Memory B cell (primary cell): ENCODE measurements around the gene PLAAT5.
A peak's percentile ranks its signal among the peaks of the same experiment; 100 is the strongest.

Experiments
- ATAC-seq: fragments of 150-1000 bp; cut with Tn5 transposase; 2 replicates; pipeline ENCODE4 v1.10.0; 2021; ENCODE audit warnings: low read depth, mild to moderate bottlenecking, moderate library complexity
- DNase-seq, 2 donors: peaks; one replicate each; pipeline ENCODE4 v3.0.0; 2022; ENCODE audit warnings: low spot score in 2 of 2
- H3K27ac Mint-ChIP-seq: one replicate; pipeline ENCODE4 v1.8.0; 2022; ENCODE audit warnings: mild to moderate bottlenecking, moderate library complexity, mixed read lengths
- H3K27me3 Mint-ChIP-seq: one replicate; pipeline ENCODE4 v1.8.0; 2022; ENCODE audit warnings: mixed read lengths
- H3K36me3 Mint-ChIP-seq: one replicate; pipeline ENCODE4 v1.8.0; 2022; ENCODE audit warnings: mild to moderate bottlenecking, mixed read lengths
- H3K4me1 Mint-ChIP-seq: one replicate; pipeline ENCODE4 v1.8.0; 2022; ENCODE audit warnings: mixed read lengths
- H3K4me3 Mint-ChIP-seq: one replicate; pipeline ENCODE4 v1.8.0; 2022; ENCODE audit warnings: mild to moderate bottlenecking, moderate library complexity, mixed read lengths
- H3K9me3 Mint-ChIP-seq: one replicate; pipeline ENCODE4 v1.8.0; 2022; ENCODE audit warnings: mixed read lengths

Gene PLAAT5

DNA sequence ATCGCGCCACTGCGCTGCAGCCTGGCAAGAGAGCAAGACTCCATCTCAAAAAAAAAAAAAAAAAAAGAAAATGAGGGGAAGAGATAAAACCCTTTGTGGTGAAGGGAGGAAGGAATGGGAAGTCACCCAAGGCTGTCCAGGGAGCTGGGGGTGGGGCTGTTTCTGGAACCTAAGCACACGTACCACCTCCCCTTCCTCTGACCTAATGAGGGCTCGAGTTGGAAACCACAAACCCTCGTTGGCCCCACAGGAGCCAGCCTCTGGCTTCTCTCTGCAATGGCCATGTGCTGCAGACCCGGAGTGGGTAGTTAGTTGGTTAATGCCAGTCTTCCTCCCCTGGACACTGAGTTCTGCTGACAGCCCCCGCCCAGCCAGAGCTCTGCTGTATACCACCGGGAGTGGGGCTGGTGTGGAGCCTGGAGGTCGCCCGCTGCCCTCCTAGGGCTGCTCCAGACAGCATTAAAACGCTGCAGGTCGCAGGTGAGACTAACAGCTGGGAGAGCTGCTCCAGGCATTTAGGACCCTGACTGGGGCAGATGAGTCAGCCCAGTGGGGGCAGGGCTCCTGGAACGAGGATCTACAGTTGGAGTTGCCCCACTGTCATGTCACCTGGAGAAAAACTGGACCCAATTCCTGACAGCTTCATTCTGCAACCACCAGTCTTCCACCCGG, 15.0 kb upstream of the PLAAT5 start, which contains the start of gene LGALS12:
Gene LGALS12 (plus strand): TSS at position 228 of the 672 bp plus-strand sequence. CDS start 375 bp downstream, at position 603.
- Mint-ChIP-seq H3K36me3 (no peaks in the 10 kb centered on the region), H3K9me3 (no peaks in the 10 kb centered on the region), H3K4me3 (no peak within 1 kb of the TSS), H3K27ac (no peak within 1 kb of the TSS), H3K4me1 (peaks cover 5% of the 10 kb centered on the region), H3K27me3 (peaks cover 18% of the 10 kb centered on the region)
- DNase-seq: no peak
- no peak for ATAC-seq

DNA sequence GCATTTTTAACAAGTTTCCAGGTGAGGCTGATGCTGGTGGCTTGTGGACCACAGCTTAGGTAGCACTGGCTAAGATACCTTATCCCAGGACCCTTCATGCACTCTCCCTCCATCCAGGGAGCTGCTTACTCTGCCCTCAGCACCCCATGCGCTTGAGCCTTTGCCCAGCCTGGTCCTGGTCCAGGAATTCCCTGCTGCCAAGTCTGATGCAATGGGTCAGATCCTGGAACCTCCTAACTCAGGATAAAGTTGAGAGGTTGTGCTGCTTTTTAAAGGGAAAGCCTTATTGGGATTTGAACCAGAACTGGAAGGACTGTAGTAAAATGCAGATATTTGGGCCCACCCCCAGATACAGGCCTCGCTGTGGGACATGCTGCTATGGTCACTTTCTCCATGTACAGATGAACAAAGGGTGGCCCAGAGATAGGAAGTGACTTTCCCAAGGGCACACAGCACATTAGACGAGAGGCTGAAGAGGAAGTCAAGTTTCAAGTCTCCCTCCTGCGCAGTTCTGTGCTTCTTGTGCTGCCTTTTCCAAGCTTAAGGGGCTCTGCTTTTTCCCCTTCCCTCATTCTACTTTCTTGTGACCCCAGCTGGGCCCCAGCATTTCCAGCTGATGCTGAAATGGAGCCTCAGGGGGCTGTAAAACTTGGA, 14.1 kb upstream of the PLAAT5 start:
- H3K27ac Mint-ChIP-seq: no peak overlapping the region
- H3K36me3 Mint-ChIP-seq: peaks cover 4% of the 10 kb centered on the region
- H3K4me1 Mint-ChIP-seq: peaks cover 5% of the 10 kb centered on the region
- H3K4me3 Mint-ChIP-seq: no peak overlapping the region
- no peak for ATAC-seq
- no peak for DNase-seq
- peaks cover 18% of the 10 kb centered on the region for H3K27me3 Mint-ChIP-seq
- peaks cover 6% of the 10 kb centered on the region for H3K9me3 Mint-ChIP-seq

DNA sequence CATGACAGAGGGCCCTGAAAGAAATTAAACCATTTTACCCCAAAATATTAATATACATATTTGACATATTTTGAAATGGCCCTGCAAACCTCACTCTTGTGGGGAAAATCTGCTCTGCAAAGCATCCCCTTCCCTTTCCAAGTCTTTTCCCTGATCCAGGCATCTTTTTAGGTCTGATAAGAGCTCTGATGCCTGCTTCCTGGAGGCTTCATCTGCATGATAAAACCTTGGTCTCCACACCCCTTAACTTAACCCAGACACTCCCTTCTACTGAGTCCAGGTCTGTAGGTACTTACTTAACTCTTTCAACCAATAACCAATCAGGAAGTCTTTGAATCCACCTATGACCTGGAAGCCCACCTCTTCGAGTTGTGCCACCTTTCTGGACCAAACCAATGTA, 13.1 kb upstream of the PLAAT5 start:
- ATAC-seq: no peak
- H3K27ac Mint-ChIP-seq: no peak overlapping the region
- peaks cover 11% of the 10 kb centered on the region for H3K9me3 Mint-ChIP-seq
- peaks cover 5% of the 10 kb centered on the region for H3K4me1 Mint-ChIP-seq
- DNase-seq: no peak
- H3K36me3 Mint-ChIP-seq: peaks cover 7% of the 10 kb centered on the region
- H3K4me3 Mint-ChIP-seq: no peak overlapping the region
- H3K27me3 Mint-ChIP-seq: peaks cover 16% of the 10 kb centered on the region

DNA sequence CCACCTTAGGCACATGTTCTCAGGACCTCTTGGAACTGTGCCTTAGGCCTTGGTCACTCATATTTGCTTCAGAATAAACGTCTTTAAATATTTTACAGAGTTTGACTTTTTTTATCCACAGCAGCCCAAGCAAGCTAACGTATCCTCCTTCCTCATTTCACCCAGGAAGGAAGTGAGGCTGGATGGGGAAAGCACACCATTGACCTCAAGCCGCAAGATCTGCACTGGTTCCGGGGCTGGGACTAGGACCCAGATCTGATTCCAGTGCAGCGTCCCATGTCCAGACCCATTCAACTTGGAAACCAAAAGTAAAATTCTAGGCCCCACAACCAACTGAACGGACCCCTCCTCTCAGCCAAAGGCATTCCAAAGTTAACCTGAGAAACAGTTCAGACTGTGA, 12.5 kb upstream of the PLAAT5 start:
- H3K9me3 Mint-ChIP-seq: peaks cover 11% of the 10 kb centered on the region
- H3K27ac Mint-ChIP-seq: no peak overlapping the region
- H3K4me3 Mint-ChIP-seq: no peak overlapping the region

DNA sequence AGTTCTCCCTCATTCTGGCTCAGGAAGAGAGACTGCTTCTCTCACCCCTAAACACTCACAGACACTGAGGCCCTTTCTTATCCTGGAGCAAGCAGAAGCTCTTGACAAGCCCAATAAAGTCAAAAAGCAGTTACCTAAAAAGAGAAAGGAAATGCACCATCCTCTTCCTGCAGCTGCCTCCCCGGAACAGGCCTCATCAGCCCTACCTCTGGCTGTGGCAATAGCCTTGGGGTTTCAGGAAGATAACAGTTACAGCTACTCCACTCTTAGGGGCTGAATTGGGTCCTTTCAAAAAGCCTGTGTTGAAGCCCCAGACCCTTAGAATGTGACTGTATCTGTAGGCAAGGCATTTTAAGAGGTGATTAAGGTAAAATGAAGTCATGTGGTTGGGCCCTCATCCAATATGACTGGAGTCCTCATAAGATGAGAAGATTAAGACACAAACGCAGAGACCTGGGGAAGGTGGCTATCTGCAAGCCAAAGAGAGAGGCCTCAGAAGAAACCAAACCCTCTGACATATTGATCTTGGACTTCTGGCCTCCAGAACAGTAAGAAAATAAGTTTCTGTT, 11.4 kb upstream of the PLAAT5 start:
- no peak for ATAC-seq
- Mint-ChIP-seq H3K27me3 (peaks cover 21% of the 10 kb centered on the region), H3K4me3 (no peak overlapping the region)

More for the DNA sequence above, 12.5 kb upstream of the PLAAT5 start:
- ATAC-seq: no peak
- DNase-seq: no peak
- H3K27me3 Mint-ChIP-seq: peaks cover 19% of the 10 kb centered on the region
- peaks cover 7% of the 10 kb centered on the region for H3K36me3 Mint-ChIP-seq
- H3K4me1 Mint-ChIP-seq: peaks cover 5% of the 10 kb centered on the region

DNA sequence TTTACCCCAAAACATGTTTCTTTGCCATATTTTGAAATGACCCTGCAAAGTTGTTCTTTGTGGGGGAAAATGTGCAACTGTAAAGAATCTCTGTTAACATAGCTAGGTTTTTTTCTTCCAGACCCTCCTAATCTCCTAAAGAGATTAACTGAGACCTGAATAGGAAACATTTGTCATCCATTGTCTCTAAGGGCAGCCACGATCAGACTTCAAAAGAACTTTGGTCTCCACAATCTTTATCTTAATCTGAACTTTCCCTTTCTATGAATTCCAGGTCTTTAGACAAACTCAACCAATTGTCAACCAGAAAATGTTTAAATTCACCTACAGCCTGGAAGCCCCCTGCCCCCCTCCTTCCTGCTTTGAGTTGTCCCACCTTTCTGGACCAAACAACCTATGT, 10.3 kb upstream of the PLAAT5 start:
- Mint-ChIP-seq H3K4me3 (no peak overlapping the region), H3K9me3 (peaks cover 13% of the 10 kb centered on the region), H3K27me3 (peaks cover 19% of the 10 kb centered on the region), H3K4me1 (peaks cover 2% of the 10 kb centered on the region), H3K27ac (no peak overlapping the region), H3K36me3 (peaks cover 7% of the 10 kb centered on the region)
- no peak for ATAC-seq
- DNase-seq: no peak

More for the DNA sequence above, 11.4 kb upstream of the PLAAT5 start:
- H3K9me3 Mint-ChIP-seq: peaks cover 13% of the 10 kb centered on the region
- H3K27ac Mint-ChIP-seq: no peak overlapping the region
- peaks cover 7% of the 10 kb centered on the region for H3K36me3 Mint-ChIP-seq
- H3K4me1 Mint-ChIP-seq: peaks cover 5% of the 10 kb centered on the region
- DNase-seq: no peak

DNA sequence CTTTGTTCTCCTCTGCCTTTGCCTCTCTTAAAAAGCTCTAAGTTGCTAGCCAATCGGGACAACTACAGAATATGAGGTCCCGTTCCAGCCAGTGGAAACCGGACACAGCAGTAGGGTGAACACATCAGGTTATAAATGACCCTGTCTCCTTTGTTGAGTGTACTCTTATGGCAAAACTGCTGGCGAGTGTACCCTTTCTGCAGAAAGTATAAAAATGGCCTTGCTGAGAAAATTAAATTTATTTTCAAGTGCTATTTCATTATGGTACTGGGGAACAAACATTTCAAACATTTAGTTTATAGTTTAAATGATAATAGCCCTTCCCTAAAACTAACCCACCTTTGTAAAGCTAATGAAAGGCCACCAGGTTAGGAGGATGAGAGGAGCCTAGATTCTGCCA, 8.9 kb upstream of the PLAAT5 start:
- Mint-ChIP-seq H3K27ac (no peak overlapping the region), H3K4me3 (no peak overlapping the region), H3K27me3 (peaks cover 20% of the 10 kb centered on the region), H3K9me3 (peaks cover 13% of the 10 kb centered on the region), H3K4me1 (no peaks in the 10 kb centered on the region), H3K36me3 (peaks cover 7% of the 10 kb centered on the region)
- ATAC-seq (no peak), DNase-seq (no peak)

DNA sequence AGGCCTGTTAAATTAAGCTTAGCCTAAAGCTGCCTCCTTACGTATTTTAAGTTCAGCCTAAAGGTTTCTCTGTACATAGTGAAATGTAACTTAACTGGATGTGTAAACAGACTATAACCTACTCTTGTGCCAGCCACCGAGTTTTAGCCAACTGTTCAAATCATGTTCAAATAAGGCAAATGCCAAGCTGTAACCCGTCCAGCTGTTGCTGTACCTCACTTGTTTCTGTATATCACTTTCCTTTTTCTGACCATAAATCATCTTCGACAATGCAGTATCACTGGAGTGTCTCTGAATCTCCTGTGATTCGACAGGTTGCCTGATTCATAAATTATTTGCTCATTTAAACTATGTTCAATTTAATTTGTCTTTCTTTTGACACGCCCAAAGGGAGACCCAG, 4.0 kb upstream of the PLAAT5 start:
- Mint-ChIP-seq H3K36me3 (peaks cover 8% of the 10 kb centered on the region), H3K9me3 (peaks cover 9% of the 10 kb centered on the region), H3K27me3 (peaks cover 32% of the 10 kb centered on the region), H3K4me1 (peaks cover 3% of the 10 kb centered on the region), H3K4me3 (no peak overlapping the region), H3K27ac (no peak overlapping the region)
- ATAC-seq: no peak
- DNase-seq: no peak

DNA sequence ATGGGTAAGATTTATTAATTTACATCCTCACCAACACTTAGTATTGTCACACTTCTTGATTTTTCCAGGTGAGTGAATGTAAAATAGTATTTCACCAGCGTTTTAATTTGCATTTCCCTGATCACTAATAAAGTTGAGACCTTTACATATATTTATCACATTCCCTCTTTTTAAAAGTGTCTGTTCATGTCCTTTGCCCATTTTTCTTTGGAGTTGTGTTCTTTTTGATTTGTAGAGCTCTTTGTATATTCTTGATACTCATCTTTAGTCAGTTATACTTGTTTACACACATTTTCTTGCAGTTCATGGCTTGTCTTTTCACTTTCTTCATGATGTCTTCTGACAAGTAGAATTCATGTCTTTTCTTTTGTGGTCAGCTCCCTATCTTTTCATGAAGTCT, 2.2 kb upstream of the PLAAT5 start:
- H3K4me3 Mint-ChIP-seq: no peak overlapping the region
- DNase-seq: no peak

DNA sequence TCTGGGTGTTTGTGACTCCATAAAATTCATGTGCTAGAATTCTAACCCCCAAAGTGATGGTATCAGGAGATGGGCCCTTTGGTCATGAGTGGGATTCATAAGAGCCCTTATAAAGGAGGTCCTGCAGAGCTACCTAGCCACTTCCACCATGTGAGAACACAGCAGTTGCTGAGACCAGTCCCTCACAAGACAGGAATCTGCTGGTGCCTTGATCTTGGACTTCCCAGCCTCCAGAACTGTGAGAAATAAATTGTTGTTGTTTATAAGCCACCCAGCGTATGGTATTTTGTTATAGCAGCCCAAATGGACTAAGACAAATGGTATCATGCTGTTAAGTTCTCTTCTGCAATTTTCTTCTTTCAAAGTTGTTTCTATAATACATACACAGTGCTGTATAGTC, 1.5 kb upstream of the PLAAT5 start:
- DNase-seq (no peak), ATAC-seq (no peak)
- Mint-ChIP-seq H3K9me3 (peaks cover 3% of the 10 kb centered on the region), H3K4me1 (peaks cover 3% of the 10 kb centered on the region), H3K27me3 (peaks cover 22% of the 10 kb centered on the region), H3K27ac (no peak overlapping the region), H3K36me3 (peaks cover 5% of the 10 kb centered on the region), H3K4me3 (no peak overlapping the region)

More for the DNA sequence above, 2.2 kb upstream of the PLAAT5 start:
- peaks cover 3% of the 10 kb centered on the region for H3K4me1 Mint-ChIP-seq
- no peak overlapping the region for H3K27ac Mint-ChIP-seq
- peaks cover 5% of the 10 kb centered on the region for H3K36me3 Mint-ChIP-seq
- no peak for ATAC-seq
- H3K9me3 Mint-ChIP-seq: peaks cover 5% of the 10 kb centered on the region
- H3K27me3 Mint-ChIP-seq: peaks cover 27% of the 10 kb centered on the region

DNA sequence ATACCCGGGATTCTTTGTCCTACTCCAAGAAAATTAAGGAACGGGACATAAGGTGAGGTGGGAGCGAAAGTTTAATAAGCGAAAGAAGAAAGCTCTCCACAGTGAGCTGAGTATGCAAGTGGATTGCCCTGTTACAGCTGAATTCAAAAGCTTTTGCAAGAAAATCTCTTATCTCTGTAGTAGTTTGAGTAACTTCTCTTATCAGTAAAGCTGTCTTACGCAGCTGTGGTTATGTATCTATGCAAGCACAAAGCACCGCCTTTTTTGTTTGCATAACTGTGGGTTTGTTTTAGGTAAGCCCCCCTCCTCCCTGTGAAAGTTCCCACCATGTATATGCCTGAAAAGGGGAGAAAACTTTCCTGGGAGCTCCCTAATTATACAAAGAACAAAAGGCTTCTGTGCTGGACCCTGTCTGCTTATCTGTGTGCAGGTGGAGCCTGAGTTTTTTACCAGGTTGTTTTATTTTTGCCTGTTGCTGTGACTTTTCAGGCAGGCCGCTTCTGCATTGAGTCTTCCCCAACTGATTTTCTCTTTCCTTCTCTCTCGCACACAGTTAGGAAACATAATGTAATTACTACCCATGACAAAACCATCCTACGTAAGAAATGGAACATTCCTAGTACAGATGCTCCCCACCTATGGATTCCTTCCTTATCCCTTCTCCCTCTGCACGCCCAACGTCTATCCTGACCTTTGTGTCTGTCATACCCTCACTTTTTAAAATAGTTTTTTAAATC, 837 bp upstream of the PLAAT5 start:
- Mint-ChIP-seq H3K27me3 (peaks cover 19% of the 10 kb centered on the region), H3K4me1 (peaks cover 3% of the 10 kb centered on the region), H3K4me3 (no peak overlapping the region), H3K36me3 (peaks cover 5% of the 10 kb centered on the region), H3K27ac (no peak overlapping the region), H3K9me3 (peaks cover 3% of the 10 kb centered on the region)
- DNase-seq: no peak
- ATAC-seq: peak; percentile 44

DNA sequence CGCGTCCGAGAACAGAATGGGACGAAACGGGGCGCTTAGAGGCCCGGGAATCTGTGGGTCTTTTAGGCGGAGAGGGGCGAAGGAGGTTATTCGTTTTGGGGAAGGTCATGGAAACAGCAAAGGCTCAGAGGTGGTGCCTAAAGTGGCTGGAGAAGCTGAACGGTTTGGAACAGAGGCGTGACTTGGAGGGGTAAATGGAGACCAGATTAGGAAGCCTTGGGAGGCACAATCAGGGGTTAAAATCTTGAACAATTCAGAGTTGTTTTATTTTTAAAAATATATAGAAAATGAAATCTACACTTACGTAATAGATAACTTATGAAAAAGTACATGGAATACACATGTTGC, 247 bp upstream of the PLAAT5 start:
- Mint-ChIP-seq H3K27me3 (peaks cover 18% of the 10 kb centered on the region), H3K27ac (no peak overlapping the region), H3K4me3 (no peak overlapping the region), H3K9me3 (peaks cover 3% of the 10 kb centered on the region), H3K36me3 (peaks cover 5% of the 10 kb centered on the region), H3K4me1 (peaks cover 3% of the 10 kb centered on the region)
- no peak for DNase-seq
- ATAC-seq: no peak

DNA sequence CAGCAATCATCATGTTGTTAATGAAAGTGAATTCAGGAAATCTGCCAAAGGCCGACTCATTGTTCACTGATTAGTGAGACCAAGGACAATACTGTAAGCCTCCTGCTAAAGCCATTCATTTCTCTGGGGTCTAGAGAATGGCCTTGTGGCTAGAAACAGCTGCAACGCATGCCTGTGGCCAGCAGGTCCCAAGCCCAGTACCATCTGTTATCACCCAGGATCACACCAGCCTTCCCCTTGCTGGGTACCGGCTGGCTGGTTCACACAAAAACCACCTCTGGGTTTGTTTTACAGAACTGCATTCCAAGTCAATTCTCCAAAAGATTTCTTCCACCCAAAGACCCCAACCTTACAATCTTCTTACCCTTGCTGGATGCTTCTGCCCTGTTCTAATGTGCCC, 1.1 kb downstream of the PLAAT5 start:
- peaks cover 19% of the 10 kb centered on the region for H3K27me3 Mint-ChIP-seq
- H3K9me3 Mint-ChIP-seq: peaks cover 14% of the 10 kb centered on the region
- DNase-seq (no peak), ATAC-seq (no peak)
- peaks cover 3% of the 10 kb centered on the region for H3K4me1 Mint-ChIP-seq
- H3K36me3 Mint-ChIP-seq: peaks cover 7% of the 10 kb centered on the region
- no peak overlapping the region for H3K27ac Mint-ChIP-seq
- no peak overlapping the region for H3K4me3 Mint-ChIP-seq

DNA sequence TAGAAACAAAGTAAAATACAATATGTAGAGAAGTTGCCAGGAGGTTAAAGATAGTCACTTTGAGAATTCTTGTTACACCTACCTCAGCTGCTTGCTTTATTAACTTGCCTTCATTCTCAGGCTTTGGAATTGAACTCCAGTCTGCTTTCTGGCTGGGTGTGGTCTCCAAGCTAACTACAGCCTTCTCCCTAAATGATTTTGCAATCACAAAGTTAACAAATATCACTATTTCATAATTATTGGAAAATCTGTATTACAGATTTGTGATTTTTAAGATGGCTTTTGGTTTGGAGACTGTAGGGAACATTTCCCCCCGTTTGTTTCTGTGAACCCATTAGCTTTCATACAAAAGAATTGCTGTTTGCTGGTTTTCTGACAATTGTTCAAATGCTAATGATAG, 2.2 kb downstream of the PLAAT5 start:
- ATAC-seq (no peak), DNase-seq (no peak)
- peaks cover 16% of the 10 kb centered on the region for H3K9me3 Mint-ChIP-seq
- H3K27ac Mint-ChIP-seq: no peak overlapping the region
- peaks cover 8% of the 10 kb centered on the region for H3K36me3 Mint-ChIP-seq
- H3K4me1 Mint-ChIP-seq: peaks cover 3% of the 10 kb centered on the region
- H3K27me3 Mint-ChIP-seq: peaks cover 19% of the 10 kb centered on the region
- no peak overlapping the region for H3K4me3 Mint-ChIP-seq
